ENCODE measurements around the gene ZBTB7C. TPM values are rescaled to one million over a fixed set of nuclear protein-coding genes. Genes with fewer than 3 reads are reported as not detected.

Gene ZBTB7C
- total and polyA plus RNA-seq, 8 donors: 1.7 to 8.7 (median 2.7) TPM

DNA sequence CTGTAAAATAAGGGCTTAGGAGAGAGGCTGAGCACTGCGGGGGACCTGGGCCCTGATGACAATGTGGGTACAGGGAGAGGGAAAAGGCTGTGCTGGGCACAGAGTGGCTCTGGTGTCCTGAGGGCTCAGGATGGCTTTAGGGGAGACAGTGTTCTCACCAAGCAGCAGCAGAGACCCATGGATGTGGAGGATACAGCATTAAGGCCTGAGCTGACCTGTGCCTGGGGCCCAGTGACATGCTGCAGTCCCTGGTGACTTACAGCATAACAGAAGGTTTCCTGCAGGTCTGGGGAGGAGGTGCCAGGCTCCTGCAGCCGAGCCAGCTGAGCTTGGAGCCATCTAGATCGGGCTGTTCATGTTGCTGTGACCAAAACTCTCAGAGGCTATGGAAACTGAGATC is 287.4 kb downstream of the ZBTB7C start:
- TF ChIP-seq, protein P1, sequence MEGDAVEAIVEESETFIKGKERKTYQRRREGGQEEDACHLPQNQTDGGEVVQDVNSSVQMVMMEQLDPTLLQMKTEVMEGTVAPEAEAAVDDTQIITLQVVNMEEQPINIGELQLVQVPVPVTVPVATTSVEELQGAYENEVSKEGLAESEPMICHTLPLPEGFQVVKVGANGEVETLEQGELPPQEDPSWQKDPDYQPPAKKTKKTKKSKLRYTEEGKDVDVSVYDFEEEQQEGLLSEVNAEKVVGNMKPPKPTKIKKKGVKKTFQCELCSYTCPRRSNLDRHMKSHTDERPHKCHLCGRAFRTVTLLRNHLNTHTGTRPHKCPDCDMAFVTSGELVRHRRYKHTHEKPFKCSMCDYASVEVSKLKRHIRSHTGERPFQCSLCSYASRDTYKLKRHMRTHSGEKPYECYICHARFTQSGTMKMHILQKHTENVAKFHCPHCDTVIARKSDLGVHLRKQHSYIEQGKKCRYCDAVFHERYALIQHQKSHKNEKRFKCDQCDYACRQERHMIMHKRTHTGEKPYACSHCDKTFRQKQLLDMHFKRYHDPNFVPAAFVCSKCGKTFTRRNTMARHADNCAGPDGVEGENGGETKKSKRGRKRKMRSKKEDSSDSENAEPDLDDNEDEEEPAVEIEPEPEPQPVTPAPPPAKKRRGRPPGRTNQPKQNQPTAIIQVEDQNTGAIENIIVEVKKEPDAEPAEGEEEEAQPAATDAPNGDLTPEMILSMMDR (IDR thresholded peaks at IDR 0.05): no peak

DNA sequence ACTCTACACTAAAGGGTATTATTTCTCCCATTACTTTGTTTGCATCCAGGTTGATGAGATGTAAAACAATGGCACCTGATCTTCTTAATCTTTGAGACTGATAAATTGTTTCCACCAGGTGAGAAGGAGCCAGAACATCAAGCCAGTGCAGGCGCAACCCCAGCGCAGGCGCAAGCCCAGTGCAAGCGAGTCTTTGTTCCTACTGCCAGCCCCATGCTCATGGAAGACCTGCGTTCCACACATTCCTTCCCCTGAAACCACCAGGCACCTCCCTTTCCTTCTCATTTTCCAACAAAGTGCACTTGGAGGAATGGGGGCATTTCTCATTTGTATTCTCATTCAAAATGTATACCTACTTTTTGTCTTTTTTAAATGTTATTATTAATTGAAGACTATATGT is 290.0 kb downstream of the ZBTB7C start:
- H3K9me3 ChIP-seq: no peaks in the 10 kb centered on the region
- no peak overlapping the region for H3K4me3 ChIP-seq
- DNase-seq: no peak
- H3K4me1 ChIP-seq: no peaks in the 10 kb centered on the region
- TF ChIP-seq, protein P1 (IDR thresholded peaks at IDR 0.05): no peak
- H3K27ac ChIP-seq: no peak overlapping the region
- no peaks in the 10 kb centered on the region for H3K27me3 ChIP-seq
- H3K36me3 ChIP-seq: no peaks in the 10 kb centered on the region
- intact Hi-C loops (cut with DNase I): no loop called here
- no peak for ATAC-seq

More for the DNA sequence above, 287.4 kb downstream of the ZBTB7C start:
- Histone ChIP-seq H3K27ac (no peak overlapping the region), H3K9me3 (no peaks in the 10 kb centered on the region), H3K27me3 (no peaks in the 10 kb centered on the region), H3K4me1 (no peaks in the 10 kb centered on the region), H3K4me3 (no peak overlapping the region), H3K36me3 (no peaks in the 10 kb centered on the region)
- ATAC-seq: no peak
- intact Hi-C loops (cut with DNase I): no loop called here
- DNase-seq: no peak

DNA sequence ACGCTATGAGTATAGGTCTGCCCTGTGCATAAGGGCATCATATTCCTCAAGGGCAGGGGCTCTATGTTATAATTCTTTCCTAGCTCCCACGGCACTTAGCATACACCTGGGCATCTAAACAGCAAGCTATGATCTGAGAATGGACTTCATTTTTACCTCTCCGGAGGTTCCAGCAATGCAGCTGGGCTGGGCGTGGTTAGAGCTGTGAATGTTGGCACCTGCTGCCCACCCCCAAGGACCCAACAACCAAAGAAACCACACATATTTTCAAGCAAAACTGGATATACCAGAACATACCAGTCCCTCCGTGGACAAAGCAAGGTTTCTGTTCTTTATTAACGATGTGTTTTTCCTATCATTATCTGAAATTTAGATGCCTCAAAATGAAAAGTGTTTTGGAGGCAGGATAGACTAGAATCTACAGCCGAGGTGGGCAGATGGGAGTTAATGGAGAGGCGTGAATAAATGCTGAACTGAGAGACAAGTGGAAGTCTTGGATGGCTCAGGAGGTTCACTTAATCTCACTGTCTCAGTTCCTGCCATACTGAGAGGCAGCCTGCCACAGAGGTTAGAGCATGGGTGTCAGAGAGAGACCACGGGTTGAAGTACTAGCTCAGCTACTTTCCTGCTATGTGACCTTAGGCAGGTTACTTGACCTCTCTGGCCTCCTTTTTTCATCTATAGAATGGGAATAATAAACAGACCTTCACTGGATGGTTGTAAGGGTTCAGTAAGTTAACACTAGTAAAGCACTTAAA is 292.1 kb downstream of the ZBTB7C start:
- Histone ChIP-seq H3K4me3 (no peak overlapping the region), H3K9me3 (no peaks in the 10 kb centered on the region), H3K4me1 (no peaks in the 10 kb centered on the region), H3K27ac (no peak overlapping the region), H3K36me3 (no peaks in the 10 kb centered on the region), H3K27me3 (no peaks in the 10 kb centered on the region)
- no peak for ATAC-seq
- TF ChIP-seq, protein P1 (IDR thresholded peaks at IDR 0.05): no peak
- no peak for DNase-seq
- intact Hi-C loops (cut with DNase I): no loop called here

DNA sequence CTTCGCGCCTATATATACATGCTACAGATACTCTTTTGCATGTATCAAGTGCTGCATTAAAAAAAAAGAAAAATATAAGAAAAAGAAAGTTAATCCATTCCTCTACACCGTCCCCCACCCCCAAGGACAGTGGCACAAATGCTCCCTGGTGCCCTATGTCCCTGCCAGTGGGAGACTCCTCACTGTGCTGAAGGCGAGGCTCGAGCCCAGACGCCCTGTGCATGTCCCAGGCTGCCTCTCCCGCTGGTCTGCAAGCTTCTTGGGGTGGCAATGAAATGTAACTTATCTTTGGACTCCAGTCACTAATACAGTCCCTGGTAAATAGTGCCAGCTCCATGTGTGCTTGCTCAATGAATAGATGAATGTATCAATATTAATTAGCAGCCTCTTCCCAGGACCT is 293.2 kb downstream of the ZBTB7C start:
- ATAC-seq (no peak), DNase-seq (no peak)
- intact Hi-C loops (cut with DNase I): no loop called here
- Histone ChIP-seq H3K27ac (no peak overlapping the region), H3K4me1 (no peaks in the 10 kb centered on the region), H3K9me3 (no peaks in the 10 kb centered on the region), H3K4me3 (no peak overlapping the region), H3K36me3 (no peaks in the 10 kb centered on the region), H3K27me3 (no peaks in the 10 kb centered on the region)
- TF ChIP-seq, protein P1 (IDR thresholded peaks at IDR 0.05): no peak

DNA sequence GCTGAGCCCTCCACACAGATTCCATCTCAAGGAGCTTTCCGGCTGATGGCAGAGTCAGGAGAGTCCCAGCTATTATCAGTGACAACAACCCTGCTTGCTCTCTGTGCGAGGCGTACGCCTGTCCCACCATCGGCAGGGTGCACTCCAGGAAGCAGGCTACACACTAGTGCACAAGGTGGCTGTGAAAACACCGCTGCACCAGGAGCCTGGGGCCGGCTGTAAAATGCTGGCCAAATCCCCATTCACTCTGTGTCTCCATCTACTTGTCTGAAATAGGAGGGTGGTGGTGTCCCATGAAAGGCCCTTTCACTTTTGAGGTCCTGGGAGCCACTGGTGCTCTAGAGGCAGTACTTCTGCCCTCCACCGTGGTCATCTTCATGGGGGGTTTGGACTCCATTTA is 295.5 kb downstream of the ZBTB7C start:
- intact Hi-C loops (cut with DNase I): no loop called here
- Histone ChIP-seq H3K27ac (no peak overlapping the region), H3K27me3 (no peaks in the 10 kb centered on the region), H3K36me3 (no peaks in the 10 kb centered on the region), H3K9me3 (no peaks in the 10 kb centered on the region), H3K4me3 (no peak overlapping the region), H3K4me1 (no peaks in the 10 kb centered on the region)
- TF ChIP-seq, protein P1 (IDR thresholded peaks at IDR 0.05): no peak
- ATAC-seq (no peak), DNase-seq (no peak)

Data from left lung (tissue), 10 donors.